Uterus (tissue), 4 donors: ENCODE data around the gene NEU4. TPM values are rescaled to one million over a fixed set of nuclear protein-coding genes. Genes with fewer than 3 reads are reported as not detected.
"Not testable (repeated sequence)": the region's sequence is repeated elsewhere in the genome, so short reads cannot be mapped to it uniquely, and the experiment has no call there.

Source experiments
- DNase-seq, 2 donors: peaks; one replicate each; pipeline ENCODE4 v3.0.0-alpha.2; 2019 to 2020
- H3K27ac ChIP-seq, 2 donors: fragments of 200-600 bp; sonication (generic); 1 replicate in 1 of 2; 2 replicates in 1 of 2; pipeline ENCODE4 v1.5.1; 2016 to 2018
- H3K27me3 ChIP-seq, 2 donors: fragments of 200-600 bp; sonication (generic); one replicate each; pipeline ENCODE4 v1.5.1; 2018 to 2019; ENCODE audit warnings: control low read depth in 1 of 2
- H3K36me3 ChIP-seq, 2 donors: fragments of 200-600 bp; sonication (generic); one replicate each; pipeline ENCODE4 v1.5.1; 2019; ENCODE audit warnings: control low read depth in 1 of 2
- H3K4me1 ChIP-seq, 2 donors: fragments of 200-600 bp; sonication (generic); one replicate each; pipeline ENCODE4 v1.5.1; 2018 to 2019; ENCODE audit warnings: control low read depth in 1 of 2
- H3K4me3 ChIP-seq, 2 donors: fragments of 200-600 bp; sonication (generic); 1 replicate in 1 of 2; 2 replicates in 1 of 2; pipeline ENCODE4 v1.5.1; 2018 to 2019; ENCODE audit warnings: mild to moderate bottlenecking in 1 of 2
- H3K9me3 ChIP-seq, 2 donors: fragments of 200-600 bp; sonication (generic); one replicate each; pipeline ENCODE4 v1.5.1; 2019; ENCODE audit warnings: control low read depth in 1 of 2
- CTCF ChIP-seq, 4 experiments: fragments of 200-600 bp in 2 of 4; fragments of 450-650 bp in 2 of 4; sonication (generic) in 2 of 4; IDR thresholded peaks; one replicate each; pipeline ENCODE4 v1.5.1; 2016 to 2019; ENCODE audit warnings: antibody characterized with exemption in 4 of 4, mild to moderate bottlenecking in 2 of 4, moderate library complexity in 1 of 4
- POLR2A ChIP-seq, 2 donors: fragments of 450-650 bp; IDR thresholded peaks; one replicate each; pipeline ENCODE4 v1.6.1; 2016; ENCODE audit warnings: antibody characterized with exemption in 2 of 2, mild to moderate bottlenecking in 1 of 2, moderate library complexity in 1 of 2
- intact Hi-C: fragments of 100-400 bp; cut with DNase I; formaldehyde crosslinking; loops from one replicate; pipeline ENCODE4 v1.15.1; 2023; ENCODE audit warnings: low total_unique reads
- total RNA-seq, 4 donors: library from RNA; depleted of rRNA in 3 of 4; stranded (reverse); fragments of >200 nt in 3 of 4; gene quantifications; one replicate each; pipeline versions ENCODE4 v1.1.0 to v1.2.4, GENCODE V29; 2014 to 2023
- donor health status: DM: yes; HTN: yes; CAD: no.

NEU4 gene
- total RNA-seq, 4 donors from 2014 or later = 0.21 to 0.29 TPM; not detected in 2

- no peak for TF ChIP-seq POLR2A (IDR thresholded peaks at IDR 0.05)
- TF ChIP-seq CTCF (IDR thresholded peaks at IDR 0.05) = no peak
- no peaks in the 10 kb centered on the region for H3K36me3 ChIP-seq
- intact Hi-C loops = no loop called here
- no peak overlapping the region for H3K4me3 ChIP-seq
- H3K9me3 ChIP-seq = no peaks in the 10 kb centered on the region
- no peaks in the 10 kb centered on the region for H3K27me3 ChIP-seq
- H3K27ac ChIP-seq = no peak overlapping the region
- no peak for DNase-seq
- H3K4me1 ChIP-seq = no peaks in the 10 kb centered on the region
These were observed 9.4 kb downstream of the NEU4 start for GRCh38 chr2:241818229-241818942.

- no peaks in the 10 kb centered on the region for H3K4me1 ChIP-seq
- TF ChIP-seq CTCF (IDR thresholded peaks at IDR 0.05) (no peak), POLR2A (IDR thresholded peaks at IDR 0.05) (no peak)
- no peak overlapping the region for H3K4me3 ChIP-seq
- intact Hi-C loops = no loop called here
- no peaks in the 10 kb centered on the region for H3K9me3 ChIP-seq
- DNase-seq = no peak
- H3K27ac ChIP-seq = no peak overlapping the region
- H3K27me3 ChIP-seq = no peaks in the 10 kb centered on the region
- no peaks in the 10 kb centered on the region for H3K36me3 ChIP-seq
These were observed 9.9 kb downstream of the NEU4 start for GRCh38 chr2:241818943-241819270.

- H3K4me1 ChIP-seq = not testable (repeated sequence)
These were observed 11.1 kb downstream of the NEU4 start for GRCh38 chr2:241819947-241820624.

GRCh38 chr2:241820625-241821384 is 11.8 kb downstream of the NEU4 start:
- no peaks in the 10 kb centered on the region for H3K27me3 ChIP-seq
- TF ChIP-seq POLR2A (IDR thresholded peaks at IDR 0.05) (no peak), CTCF (IDR thresholded peaks at IDR 0.05) (no peak)
- no peaks in the 10 kb centered on the region for H3K36me3 ChIP-seq
- intact Hi-C loops = no loop called here
- DNase-seq = no peak
- no peaks in the 10 kb centered on the region for H3K4me1 ChIP-seq
- no peak overlapping the region for H3K4me3 ChIP-seq
- H3K27ac ChIP-seq = no peak overlapping the region
- H3K9me3 ChIP-seq = no peaks in the 10 kb centered on the region

More at GRCh38 chr2:241819947-241820624, 11.1 kb downstream of the NEU4 start:
- DNase-seq, H3K27ac ChIP-seq, H3K27me3 ChIP-seq, H3K36me3 ChIP-seq, intact Hi-C loops, H3K4me3 ChIP-seq, H3K9me3 ChIP-seq: not testable (repeated sequence)

- no peak for DNase-seq
- no peak overlapping the region for H3K4me3 ChIP-seq
- intact Hi-C loops = no loop called here
These were observed 12.7 kb downstream of the NEU4 start for GRCh38 chr2:241821460-241822263.

More at GRCh38 chr2:241821460-241822263, 12.7 kb downstream of the NEU4 start:
- no peaks in the 10 kb centered on the region for H3K27me3 ChIP-seq
- no peaks in the 10 kb centered on the region for H3K36me3 ChIP-seq
- no peak overlapping the region for H3K27ac ChIP-seq
- H3K4me1 ChIP-seq = no peaks in the 10 kb centered on the region
- no peak for TF ChIP-seq POLR2A (IDR thresholded peaks at IDR 0.05)
- TF ChIP-seq CTCF (IDR thresholded peaks at IDR 0.05) = no peak
- H3K9me3 ChIP-seq = no peaks in the 10 kb centered on the region
